GM23338 (cell line): Measurements from ENCODE around the gene KLRF2. TPM values are rescaled to one million over a fixed set of nuclear protein-coding genes. Genes with fewer than 3 reads are reported as not detected.

Source experiments
- ATAC-seq: fragments of 200-7000 bp; cut with Tn5 transposase; 3 replicates; pipeline ENCODE4 v1.9.1; 2020
- DNase-seq: peaks from one replicate; pipeline ENCODE4 v3.0.0-alpha.2; 2015; ENCODE audit warnings: low spot score
- H2AFZ ChIP-seq: fragments of 200-600 bp; sonication (generic); 2 replicates; pipeline ENCODE4 v1.8.0; 2016; ENCODE audit warnings: antibody characterized with exemption, mild to moderate bottlenecking, moderate library complexity
- H3F3A ChIP-seq: fragments of 200-600 bp; sonication (generic); replicated peaks from 2 replicates; pipeline ENCODE4 v1.8.0; 2017; ENCODE audit warnings: antibody characterized with exemption, mixed run types, low read depth
- H3K27ac ChIP-seq: fragments of 200-600 bp; sonication (generic); 2 replicates; pipeline ENCODE4 v1.6.1; 2016; ENCODE audit warnings: low read depth
- H3K27me3 ChIP-seq: fragments of 200-600 bp; sonication (generic); 2 replicates; pipeline ENCODE4 v1.8.0; 2016; ENCODE audit warnings: mild to moderate bottlenecking, mixed run types, moderate library complexity; ENCODE audit not compliant: insufficient read depth
- H3K36me3 ChIP-seq: fragments of 200-600 bp; sonication (generic); 2 replicates; pipeline ENCODE4 v1.8.0; 2016; ENCODE audit warnings: mild to moderate bottlenecking; ENCODE audit not compliant: insufficient read depth
- H3K4me1 ChIP-seq: fragments of 200-600 bp; sonication (generic); 2 replicates; pipeline ENCODE4 v1.8.0; 2016; ENCODE audit warnings: mild to moderate bottlenecking, moderate library complexity; ENCODE audit not compliant: insufficient read depth
- H3K4me2 ChIP-seq: fragments of 200-600 bp; sonication (generic); 2 replicates; pipeline ENCODE4 v1.7.1; 2017; ENCODE audit warnings: mixed run types
- H3K4me3 ChIP-seq: fragments of 200-600 bp; sonication (generic); 2 replicates; pipeline ENCODE4 v1.6.1; 2016; ENCODE audit warnings: mixed run types
- H3K79me2 ChIP-seq: fragments of 200-600 bp; sonication (generic); replicated peaks from 2 replicates; pipeline ENCODE4 v1.8.0; 2017; ENCODE audit warnings: mild to moderate bottlenecking; ENCODE audit not compliant: insufficient read depth
- H3K9me2 ChIP-seq: fragments of 200-600 bp; sonication (generic); 2 replicates; pipeline ENCODE4 v1.8.0; 2017; ENCODE audit not compliant: insufficient read depth
- H4K20me1 ChIP-seq: fragments of 200-600 bp; sonication (generic); replicated peaks from 2 replicates; pipeline ENCODE4 v1.8.0; 2017; ENCODE audit warnings: mild to moderate bottlenecking; ENCODE audit not compliant: insufficient read depth
- H3K27ac Mint-ChIP-seq: 2 replicates; pipeline ENCODE4 v1.8.0; 2020; ENCODE audit warnings: inconsistent platforms, mild to moderate bottlenecking, moderate library complexity, mixed read lengths
- H3K27me3 Mint-ChIP-seq: 3 replicates; pipeline ENCODE4 v1.8.0; 2022; ENCODE audit warnings: low read depth, mild to moderate bottlenecking, moderate library complexity, mixed read lengths, inconsistent platforms; ENCODE audit not compliant: insufficient read depth, poor library complexity
- H3K36me3 Mint-ChIP-seq: 3 replicates; pipeline ENCODE4 v1.8.0; 2021; ENCODE audit warnings: low read depth, mild to moderate bottlenecking, inconsistent platforms, moderate library complexity, mixed read lengths
- H3K4me1 Mint-ChIP-seq: 3 replicates; pipeline ENCODE4 v1.8.0; 2020; ENCODE audit warnings: mild to moderate bottlenecking, inconsistent platforms, mixed read lengths
- H3K4me3 Mint-ChIP-seq: 3 replicates; pipeline ENCODE4 v1.8.0; 2021; ENCODE audit warnings: moderate library complexity, mild to moderate bottlenecking, inconsistent platforms, mixed read lengths
- H3K9me3 Mint-ChIP-seq: 3 replicates; pipeline ENCODE4 v1.8.0; 2020; ENCODE audit warnings: moderate library complexity, mild to moderate bottlenecking, inconsistent platforms, mixed read lengths
- CREB1 ChIP-seq: fragments of 250-450 bp; sonication (Bioruptor Pico); IDR thresholded peaks from 2 replicates; pipeline ENCODE4 v1.5.0; 2020; ENCODE audit warnings: low read depth, mild to moderate bottlenecking, moderate library complexity
- CTCF ChIP-seq, 2 experiments: fragments of 200-600 bp in 1 of 2; sonication (generic) in 1 of 2; conservative IDR thresholded peaks; 2 replicates each; pipeline versions ENCODE4 v1.5.1 to v1.6.1; 2016 to 2017; ENCODE audit warnings: antibody characterized with exemption in 2 of 2, low read depth in 2 of 2, mild to moderate bottlenecking in 2 of 2, moderate library complexity in 1 of 2
- EZH2 ChIP-seq: fragments of 200-600 bp; sonication (generic); IDR thresholded peaks from one replicate; pipeline ENCODE4 v1.8.0; 2017; ENCODE audit warnings: antibody characterized with exemption, mild to moderate bottlenecking, low read depth; ENCODE audit not compliant: unreplicated experiment
- JUNB ChIP-seq: IDR thresholded peaks from one replicate; pipeline ENCODE4 v1.6.1; 2016; ENCODE audit warnings: antibody characterized with exemption; ENCODE audit not compliant: unreplicated experiment
- NANOG ChIP-seq: IDR thresholded peaks from 2 replicates; pipeline ENCODE4 v1.6.1; 2016; ENCODE audit warnings: antibody characterized with exemption, borderline replicate concordance
- POLR2AphosphoS5 ChIP-seq: IDR thresholded peaks from 2 replicates; pipeline ENCODE4 v1.6.1; 2016; ENCODE audit warnings: antibody characterized with exemption, low read depth
- STAT1 ChIP-seq: IDR thresholded peaks from one replicate; pipeline ENCODE4 v1.6.1; 2016; ENCODE audit warnings: antibody characterized with exemption; ENCODE audit not compliant: unreplicated experiment
- ZNF114 ChIP-seq: fragments of 250-450 bp; sonication (Bioruptor Pico); IDR thresholded peaks from 2 replicates; pipeline ENCODE4 v1.5.0; 2020; ENCODE audit warnings: mild to moderate bottlenecking, moderate library complexity
- ZNF331 ChIP-seq: fragments of 250-450 bp; sonication (Bioruptor Pico); IDR thresholded peaks from 2 replicates; pipeline ENCODE4 v1.5.0; 2020; ENCODE audit warnings: low read depth, mild to moderate bottlenecking, moderate library complexity
- polyA plus RNA-seq: library from polyadenylated mRNA; unstranded; fragments of >200 nt; fragmentation: Nextera tagmentation; extraction: Ambion mirVana; gene quantifications from 2 replicates; pipeline ENCODE4 v1.2.1, GENCODE V29; 2016
- total RNA-seq: library from RNA; depleted of rRNA; stranded (reverse); fragments of >200 nt; shearing (Covaris generic); gene quantifications from 2 replicates; pipeline ENCODE4 v1.2.3, GENCODE V29; 2014
- TF ChIP-seq, protein P1 (sequence below): fragments of 250-450 bp; sonication (Bioruptor Pico); IDR thresholded peaks from 2 replicates; pipeline ENCODE4 v1.5.0; 2020; ENCODE audit warnings: mild to moderate bottlenecking, moderate library complexity
- TF ChIP-seq, protein P2 (sequence below): IDR thresholded peaks from 2 replicates; pipeline ENCODE4 v1.6.1; 2016; ENCODE audit warnings: antibody characterized with exemption

The KLRF2 gene
- total and polyA plus RNA-seq, 2 experiments from 2014 or later = not detected

DNA sequence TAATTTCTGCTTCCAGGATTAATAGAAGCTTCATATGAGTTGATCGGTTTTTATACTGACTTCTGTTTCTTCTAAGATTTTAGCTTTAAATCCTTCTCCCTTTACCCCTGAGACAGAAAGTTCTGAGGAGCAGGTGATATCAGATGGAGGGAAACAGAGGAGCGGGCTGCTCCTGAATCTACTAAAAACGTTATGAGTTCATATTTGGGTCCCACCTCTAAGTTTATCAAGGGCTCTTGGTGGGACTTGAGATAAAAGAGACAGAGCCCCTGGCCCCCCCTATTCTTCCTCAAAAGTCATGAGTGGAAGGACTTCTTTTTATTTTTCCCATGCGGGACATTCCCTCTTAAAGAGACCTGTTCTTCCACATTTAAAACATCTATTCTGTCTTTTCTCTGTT is 27.1 kb downstream of the KLRF2 start:
- no peak overlapping the region for H3K4me2 ChIP-seq
- H4K20me1 ChIP-seq = no peaks in the 10 kb centered on the region
- ATAC-seq = no peak

More for the DNA sequence above, 27.1 kb downstream of the KLRF2 start:
- Mint-ChIP-seq H3K4me3 (no peak overlapping the region), H3K4me1 (no peaks in the 10 kb centered on the region), H3K27me3 (no peaks in the 10 kb centered on the region), H3K36me3 (peaks cover 47% of the 10 kb centered on the region), H3K27ac (no peak overlapping the region), H3K9me3 (peaks cover 55% of the 10 kb centered on the region)
- peaks cover 15% of the 10 kb centered on the region for H3K36me3 ChIP-seq
- no peak overlapping the region for H3K27ac ChIP-seq
- no peak overlapping the region for H3K4me3 ChIP-seq
- H3K4me1 ChIP-seq = no peaks in the 10 kb centered on the region
- no peaks in the 10 kb centered on the region for H3K79me2 ChIP-seq
- no peak for TF ChIP-seq ZNF331 (CRISPR knock-in tag)
- no peak for TF ChIP-seq POLR2AphosphoS5
- no peak for TF ChIP-seq ZNF114 (CRISPR knock-in tag)
- TF ChIP-seq, protein P1, sequence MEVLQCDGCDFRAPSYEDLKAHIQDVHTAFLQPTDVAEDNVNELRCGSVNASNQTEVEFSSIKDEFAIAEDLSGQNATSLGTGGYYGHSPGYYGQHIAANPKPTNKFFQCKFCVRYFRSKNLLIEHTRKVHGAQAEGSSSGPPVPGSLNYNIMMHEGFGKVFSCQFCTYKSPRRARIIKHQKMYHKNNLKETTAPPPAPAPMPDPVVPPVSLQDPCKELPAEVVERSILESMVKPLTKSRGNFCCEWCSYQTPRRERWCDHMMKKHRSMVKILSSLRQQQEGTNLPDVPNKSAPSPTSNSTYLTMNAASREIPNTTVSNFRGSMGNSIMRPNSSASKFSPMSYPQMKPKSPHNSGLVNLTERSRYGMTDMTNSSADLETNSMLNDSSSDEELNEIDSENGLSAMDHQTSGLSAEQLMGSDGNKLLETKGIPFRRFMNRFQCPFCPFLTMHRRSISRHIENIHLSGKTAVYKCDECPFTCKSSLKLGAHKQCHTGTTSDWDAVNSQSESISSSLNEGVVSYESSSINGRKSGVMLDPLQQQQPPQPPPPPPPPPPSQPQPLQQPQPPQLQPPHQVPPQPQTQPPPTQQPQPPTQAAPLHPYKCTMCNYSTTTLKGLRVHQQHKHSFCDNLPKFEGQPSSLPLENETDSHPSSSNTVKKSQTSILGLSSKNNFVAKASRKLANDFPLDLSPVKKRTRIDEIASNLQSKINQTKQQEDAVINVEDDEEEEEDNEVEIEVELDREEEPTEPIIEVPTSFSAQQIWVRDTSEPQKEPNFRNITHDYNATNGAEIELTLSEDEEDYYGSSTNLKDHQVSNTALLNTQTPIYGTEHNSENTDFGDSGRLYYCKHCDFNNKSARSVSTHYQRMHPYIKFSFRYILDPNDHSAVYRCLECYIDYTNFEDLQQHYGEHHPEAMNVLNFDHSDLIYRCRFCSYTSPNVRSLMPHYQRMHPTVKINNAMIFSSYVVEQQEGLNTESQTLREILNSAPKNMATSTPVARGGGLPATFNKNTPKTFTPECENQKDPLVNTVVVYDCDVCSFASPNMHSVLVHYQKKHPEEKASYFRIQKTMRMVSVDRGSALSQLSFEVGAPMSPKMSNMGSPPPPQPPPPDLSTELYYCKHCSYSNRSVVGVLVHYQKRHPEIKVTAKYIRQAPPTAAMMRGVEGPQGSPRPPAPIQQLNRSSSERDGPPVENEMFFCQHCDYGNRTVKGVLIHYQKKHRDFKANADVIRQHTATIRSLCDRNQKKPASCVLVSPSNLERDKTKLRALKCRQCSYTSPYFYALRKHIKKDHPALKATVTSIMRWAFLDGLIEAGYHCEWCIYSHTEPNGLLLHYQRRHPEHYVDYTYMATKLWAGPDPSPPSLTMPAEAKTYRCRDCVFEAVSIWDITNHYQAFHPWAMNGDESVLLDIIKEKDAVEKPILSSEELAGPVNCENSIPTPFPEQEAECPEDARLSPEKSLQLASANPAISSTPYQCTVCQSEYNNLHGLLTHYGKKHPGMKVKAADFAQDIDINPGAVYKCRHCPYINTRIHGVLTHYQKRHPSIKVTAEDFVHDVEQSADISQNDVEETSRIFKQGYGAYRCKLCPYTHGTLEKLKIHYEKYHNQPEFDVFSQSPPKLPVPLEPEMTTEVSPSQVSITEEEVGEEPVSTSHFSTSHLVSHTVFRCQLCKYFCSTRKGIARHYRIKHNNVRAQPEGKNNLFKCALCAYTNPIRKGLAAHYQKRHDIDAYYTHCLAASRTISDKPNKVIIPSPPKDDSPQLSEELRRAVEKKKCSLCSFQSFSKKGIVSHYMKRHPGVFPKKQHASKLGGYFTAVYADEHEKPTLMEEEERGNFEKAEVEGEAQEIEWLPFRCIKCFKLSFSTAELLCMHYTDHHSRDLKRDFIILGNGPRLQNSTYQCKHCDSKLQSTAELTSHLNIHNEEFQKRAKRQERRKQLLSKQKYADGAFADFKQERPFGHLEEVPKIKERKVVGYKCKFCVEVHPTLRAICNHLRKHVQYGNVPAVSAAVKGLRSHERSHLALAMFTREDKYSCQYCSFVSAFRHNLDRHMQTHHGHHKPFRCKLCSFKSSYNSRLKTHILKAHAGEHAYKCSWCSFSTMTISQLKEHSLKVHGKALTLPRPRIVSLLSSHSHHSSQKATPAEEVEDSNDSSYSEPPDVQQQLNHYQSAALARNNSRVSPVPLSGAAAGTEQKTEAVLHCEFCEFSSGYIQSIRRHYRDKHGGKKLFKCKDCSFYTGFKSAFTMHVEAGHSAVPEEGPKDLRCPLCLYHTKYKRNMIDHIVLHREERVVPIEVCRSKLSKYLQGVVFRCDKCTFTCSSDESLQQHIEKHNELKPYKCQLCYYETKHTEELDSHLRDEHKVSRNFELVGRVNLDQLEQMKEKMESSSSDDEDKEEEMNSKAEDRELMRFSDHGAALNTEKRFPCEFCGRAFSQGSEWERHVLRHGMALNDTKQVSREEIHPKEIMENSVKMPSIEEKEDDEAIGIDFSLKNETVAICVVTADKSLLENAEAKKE = no peak
- TF ChIP-seq, protein P2, sequence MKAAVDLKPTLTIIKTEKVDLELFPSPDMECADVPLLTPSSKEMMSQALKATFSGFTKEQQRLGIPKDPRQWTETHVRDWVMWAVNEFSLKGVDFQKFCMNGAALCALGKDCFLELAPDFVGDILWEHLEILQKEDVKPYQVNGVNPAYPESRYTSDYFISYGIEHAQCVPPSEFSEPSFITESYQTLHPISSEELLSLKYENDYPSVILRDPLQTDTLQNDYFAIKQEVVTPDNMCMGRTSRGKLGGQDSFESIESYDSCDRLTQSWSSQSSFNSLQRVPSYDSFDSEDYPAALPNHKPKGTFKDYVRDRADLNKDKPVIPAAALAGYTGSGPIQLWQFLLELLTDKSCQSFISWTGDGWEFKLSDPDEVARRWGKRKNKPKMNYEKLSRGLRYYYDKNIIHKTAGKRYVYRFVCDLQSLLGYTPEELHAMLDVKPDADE = no peak
- no peak for TF ChIP-seq NANOG
- TF ChIP-seq STAT1 = no peak
- no peak for TF ChIP-seq JUNB
- no peak for TF ChIP-seq CREB1 (CRISPR knock-in tag)
- no peak for TF ChIP-seq EZH2
- no peak for TF ChIP-seq CTCF (conservative IDR thresholded peaks at IDR 0.05; ENCODE audit: low read depth in 2 of 2)
- no peak overlapping the region for H2AFZ ChIP-seq
- no peak for DNase-seq
- 0 out of 2 replicates have a peak, but pooled peaks cover 6% of the 10 kb centered on the region for H3K9me2 ChIP-seq
- no peaks in the 10 kb centered on the region for H3K27me3 ChIP-seq
- H3F3A ChIP-seq = no peaks in the 10 kb centered on the region
